Activated CD4-positive, alpha-beta T cell treated with anti-CD3 and anti-CD28 coated beads for 48 hours (primary cell): ENCODE measurements around the gene TMEM30A.

Experiments used
- DNase-seq: peaks from one replicate; pipeline ENCODE4 v3.0.0-alpha.2; 2020

The TMEM30A gene

DNA sequence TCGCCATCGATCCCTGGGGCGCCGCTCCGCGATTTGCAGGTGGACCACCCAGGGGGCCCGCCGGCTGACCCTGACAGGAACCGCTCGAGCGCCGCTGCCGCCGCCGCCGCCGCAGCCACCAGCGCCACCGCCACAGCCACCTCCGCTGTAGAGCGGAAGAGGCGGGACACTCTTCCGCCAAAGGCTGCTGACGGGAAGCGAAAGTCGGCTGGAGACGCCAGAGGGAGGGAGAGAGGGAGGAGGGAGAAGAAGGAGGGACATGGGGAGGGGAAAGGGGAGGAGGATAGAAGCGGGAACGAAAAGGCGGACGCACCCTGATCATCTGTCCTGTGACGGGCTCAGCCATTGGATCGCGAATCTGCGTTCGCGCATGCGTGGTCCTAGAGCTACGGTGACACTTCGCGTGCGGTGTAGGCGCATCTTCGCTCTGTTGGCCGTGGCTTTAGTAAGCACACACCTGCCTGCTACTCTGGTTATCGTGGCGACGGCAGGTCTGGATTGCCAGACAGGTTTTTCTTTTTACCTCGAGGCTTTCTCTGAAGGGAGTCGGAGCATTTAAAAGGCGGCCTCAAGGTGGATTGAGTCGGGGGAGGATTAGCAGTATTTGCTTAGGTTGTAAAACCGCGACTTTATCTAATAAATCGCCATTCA is at the start of gene TMEM30A:
TMEM30A (minus strand) TSS at position 161 of the 651 bp plus-strand sequence; CDS start at position 7, 154 bp downstream.
- DNase-seq, result peak; percentile 97

DNA sequence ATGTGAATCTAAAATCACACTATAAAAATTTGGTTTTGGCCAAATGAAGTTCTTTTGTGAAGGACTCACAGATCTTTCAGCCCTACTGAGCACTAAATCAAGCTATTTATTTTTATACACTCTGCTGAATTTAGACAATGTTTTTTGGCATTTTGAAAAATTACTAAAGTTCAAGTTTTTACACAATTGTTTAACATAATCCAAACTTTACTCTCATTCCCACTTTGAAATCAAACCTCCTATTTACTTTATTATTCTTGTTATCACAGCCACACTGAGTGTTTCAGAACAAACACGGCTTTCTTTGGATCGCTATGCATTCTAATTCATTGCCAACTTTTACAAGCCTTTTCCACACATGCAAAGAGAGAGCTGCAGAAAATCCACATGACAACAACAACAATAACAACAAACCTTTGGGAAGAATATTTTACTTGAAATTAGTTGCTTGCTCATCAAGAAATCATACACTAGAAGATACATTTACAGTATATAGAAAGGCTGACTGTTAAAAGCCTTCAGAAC is 49.1 kb upstream of the TMEM30A start:
- DNase-seq, result no peak

DNA sequence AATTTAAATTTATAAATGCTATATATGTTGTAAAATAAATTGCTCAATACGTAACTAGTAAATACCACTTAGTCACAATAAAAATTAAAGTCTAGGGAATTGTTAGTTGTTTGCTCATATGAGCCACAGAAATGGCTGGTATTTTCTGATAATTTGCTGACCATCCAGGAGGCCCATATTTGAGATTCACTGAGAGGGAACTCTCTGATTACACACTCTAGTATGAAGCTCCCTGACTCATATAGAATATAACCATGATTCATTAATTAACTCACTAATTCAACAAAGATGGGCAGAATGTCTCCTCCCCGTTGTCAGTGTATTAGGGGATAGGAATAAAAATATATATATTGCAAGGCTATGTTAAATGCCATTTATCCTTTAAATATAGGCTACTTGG is 46.6 kb upstream of the TMEM30A start:
- no peak for DNase-seq

DNA sequence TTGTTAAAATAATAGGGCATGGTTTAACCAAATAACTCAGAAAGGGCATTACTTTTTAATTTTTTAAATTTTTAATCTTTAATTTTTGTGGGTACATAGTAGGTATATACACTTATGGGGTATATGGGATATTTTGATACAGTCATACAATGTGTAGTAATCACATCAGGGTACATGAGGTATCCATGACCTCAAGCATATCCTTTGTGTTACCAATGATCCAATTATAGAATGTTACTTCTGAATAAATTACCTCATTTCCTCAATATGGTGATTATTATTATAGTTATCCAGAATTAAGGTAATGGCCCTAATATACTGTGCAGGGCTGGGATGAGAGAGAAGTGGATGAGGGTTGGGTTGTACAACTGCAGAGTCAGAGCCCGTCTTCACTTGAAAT is 45.1 kb upstream of the TMEM30A start:
- DNase-seq, result no peak

DNA sequence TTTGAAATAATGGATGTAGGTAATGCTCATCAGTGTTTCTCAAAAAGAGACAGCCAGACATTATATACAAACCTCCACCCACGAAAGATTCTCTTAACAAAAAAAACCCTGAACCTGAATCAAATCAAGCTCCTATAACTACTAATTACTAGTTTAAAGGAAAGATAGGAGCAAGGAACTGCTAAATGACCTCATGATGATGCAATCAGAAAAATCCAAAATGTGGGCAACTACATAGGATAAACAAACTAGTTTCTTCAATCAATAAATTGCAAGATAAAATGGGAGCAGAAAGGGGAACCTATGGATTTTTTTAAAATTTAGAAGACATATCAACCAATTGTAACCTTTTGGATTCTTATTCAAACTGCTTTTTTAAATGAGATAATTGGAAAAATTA is 43.2 kb upstream of the TMEM30A start:
- DNase-seq, result no peak

DNA sequence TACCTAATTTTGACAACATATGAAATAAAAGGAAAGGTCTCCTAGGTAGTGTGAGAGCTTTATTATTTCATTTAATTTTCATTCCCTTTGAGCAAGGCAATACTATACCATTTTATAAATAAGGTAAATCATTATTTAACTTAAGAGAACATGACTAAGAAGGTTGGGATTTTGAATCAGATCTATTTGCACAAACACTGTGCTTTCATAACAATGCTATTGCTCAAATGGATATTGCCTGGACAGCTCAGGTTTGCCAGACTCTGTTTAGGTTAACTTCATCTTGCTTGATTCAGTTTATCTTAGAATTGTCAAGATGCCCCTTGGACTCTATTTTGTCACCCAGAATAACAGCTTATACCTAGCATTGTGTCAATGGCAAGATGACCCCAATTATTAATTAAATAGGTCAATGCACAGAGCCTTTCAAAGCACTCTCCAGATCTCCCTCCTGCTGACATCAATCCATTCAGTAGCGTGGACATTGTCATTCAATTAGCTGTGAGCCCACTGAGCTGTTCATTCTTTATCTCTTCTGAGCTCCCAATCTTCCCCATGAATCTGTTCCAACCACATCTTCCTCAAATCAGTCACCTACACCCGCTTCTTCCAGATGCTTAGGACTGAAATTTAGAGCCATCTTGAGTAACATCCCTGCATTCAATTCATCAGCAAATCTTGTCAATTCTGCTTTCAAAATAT is 42.1 kb upstream of the TMEM30A start:
- DNase-seq, result no peak

DNA sequence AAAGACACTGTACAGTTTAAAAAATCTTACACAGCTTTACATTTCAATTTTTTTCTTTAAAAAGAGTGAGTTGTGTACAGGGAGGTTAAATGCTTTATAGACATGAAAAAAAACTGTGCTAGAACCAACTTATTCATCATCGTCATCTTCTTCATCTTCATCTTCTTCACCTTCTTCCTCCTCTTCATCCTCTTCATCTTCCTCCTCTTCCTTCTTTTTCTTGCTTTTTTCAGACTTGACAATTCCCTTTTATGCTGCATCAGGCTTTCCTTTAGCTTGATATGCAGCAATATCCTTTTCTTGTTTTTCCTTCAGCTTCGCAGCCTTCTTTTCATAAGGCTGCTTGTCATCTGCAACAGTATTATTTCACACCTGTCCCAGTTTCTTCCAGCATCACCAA is 34.3 kb upstream of the TMEM30A start:
- DNase-seq, result no peak

DNA sequence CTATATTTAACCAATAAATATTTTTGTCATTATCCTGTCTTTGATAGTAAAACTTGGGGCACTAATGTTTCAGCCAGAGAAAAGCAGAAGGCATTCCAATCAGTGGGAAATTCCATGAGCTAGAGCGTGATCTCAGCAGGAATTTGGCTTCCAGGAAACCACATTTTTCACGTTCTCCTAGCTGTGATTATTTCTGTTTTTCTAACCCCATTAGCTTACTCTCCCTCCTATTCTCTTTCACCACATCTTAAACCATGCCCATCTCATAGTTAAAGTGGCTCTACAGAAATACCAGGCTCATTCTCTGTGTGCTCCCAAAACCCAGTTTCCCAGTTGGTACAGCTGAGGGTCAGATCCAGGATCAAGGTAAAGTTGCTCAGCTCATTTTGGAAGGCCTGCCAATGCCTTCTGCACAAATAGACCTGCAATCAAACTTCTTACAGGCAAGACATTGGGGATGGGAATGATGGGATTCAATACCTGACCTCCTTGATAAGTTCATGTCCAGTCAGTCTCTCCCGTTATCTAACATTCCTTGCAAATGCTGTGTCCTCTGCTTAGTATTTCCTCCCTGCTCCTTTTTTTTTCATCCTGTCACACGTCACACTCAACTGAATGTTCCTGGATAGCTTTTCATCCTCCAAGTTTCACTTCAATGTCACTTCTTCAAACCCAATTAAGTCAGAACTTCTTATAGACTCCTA is 33.1 kb upstream of the TMEM30A start:
- no peak for DNase-seq

DNA sequence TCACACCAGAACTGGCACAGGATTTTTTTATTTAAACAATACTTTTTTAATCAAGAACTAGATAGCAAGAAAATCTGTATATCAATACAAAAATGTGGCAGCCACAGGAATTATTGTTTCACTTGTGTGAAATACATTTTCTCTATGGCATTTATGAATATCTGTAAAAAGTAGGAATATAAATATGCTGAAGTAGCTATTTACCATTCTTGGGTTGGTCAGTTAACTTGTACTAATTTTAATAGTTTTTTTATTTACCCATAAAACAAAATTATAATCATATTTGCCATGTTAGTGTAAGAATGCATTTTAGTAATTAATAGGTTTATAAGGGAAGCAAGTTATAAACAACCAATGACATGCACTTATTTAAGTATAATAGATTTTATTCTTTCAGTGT is 31.4 kb upstream of the TMEM30A start:
- DNase-seq, result no peak

DNA sequence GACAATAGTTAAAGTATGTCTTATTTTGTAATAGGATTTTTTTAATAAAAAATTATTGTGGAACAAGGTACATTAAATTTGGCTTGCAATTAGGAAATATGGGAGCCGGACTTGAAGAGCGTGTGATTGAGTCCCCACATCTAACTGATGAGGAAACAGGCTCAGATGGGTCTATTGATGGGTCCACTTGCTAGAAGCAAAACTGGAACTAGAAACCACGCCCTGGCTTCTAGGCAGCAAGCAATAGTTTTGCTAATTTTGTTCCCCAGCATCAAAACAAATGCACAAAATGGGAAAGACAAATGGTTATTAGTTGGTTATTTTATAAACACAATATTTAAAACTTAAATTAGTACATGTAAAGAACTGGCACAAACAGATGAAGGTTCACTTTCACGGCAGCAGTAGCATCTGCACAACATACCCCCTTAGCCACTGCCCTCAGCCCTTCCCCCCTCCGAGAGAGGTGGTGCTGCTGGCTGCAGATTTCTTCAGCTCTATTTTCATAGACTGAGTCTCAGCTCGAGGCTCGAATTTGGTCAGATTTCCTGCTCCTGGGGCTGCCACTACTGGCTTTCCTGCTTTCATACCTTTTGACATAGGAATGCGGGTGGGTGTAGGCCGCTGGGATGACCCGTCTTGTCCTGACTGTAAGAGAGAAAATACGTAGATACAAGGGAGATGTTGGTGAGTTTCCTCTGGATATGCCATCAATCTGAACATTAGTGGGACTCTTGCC is 23.8 kb upstream of the TMEM30A start:
- DNase-seq, result no peak

DNA sequence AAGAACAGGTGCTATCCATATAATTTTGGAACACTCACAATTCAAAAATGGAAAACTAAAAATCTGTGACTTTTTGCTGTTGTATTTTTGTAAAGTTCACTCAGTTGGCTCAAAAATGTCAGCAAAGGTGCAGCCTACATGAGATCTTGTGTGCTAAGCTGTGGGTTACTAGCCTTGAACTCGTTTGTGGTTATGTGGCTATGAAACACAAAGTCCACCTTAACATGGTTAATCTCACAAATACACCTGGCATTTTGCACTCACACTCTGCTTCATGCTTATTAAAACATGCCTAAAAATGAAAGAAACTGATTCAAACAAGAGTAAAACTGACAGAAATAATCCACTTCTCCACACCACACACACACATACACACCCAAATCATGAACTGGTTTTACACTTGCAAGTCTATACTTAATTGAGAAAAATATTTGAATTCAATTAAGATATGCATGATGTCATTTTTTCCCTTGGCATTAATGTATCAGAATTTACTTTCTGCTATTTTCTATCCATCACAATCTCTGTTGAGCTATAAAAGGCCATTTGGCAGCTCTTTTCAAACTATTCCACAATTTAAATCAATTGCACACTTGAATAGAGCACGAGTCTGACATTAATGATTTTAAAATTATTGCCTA is 22.9 kb upstream of the TMEM30A start:
- DNase-seq, result no peak

DNA sequence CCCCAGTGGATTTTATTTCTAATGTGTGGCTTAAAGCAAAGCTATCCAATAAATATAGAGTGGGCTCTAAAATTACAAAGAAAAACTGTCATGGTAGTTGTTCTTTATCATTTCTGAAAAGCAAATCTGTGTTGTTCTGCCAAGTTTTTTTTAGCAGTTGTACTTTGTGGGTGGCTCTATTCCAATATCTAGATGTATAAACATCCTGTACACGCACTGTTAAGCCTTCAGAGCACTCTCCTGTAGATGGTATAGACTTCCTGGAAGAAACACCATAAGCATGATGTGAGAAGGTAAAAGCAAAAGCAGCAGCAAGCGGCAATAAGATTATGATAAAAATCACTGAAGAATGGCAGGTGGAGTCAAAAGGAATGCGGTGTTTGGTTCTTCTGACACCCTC is 21.5 kb upstream of the TMEM30A start:
- no peak for DNase-seq

DNA sequence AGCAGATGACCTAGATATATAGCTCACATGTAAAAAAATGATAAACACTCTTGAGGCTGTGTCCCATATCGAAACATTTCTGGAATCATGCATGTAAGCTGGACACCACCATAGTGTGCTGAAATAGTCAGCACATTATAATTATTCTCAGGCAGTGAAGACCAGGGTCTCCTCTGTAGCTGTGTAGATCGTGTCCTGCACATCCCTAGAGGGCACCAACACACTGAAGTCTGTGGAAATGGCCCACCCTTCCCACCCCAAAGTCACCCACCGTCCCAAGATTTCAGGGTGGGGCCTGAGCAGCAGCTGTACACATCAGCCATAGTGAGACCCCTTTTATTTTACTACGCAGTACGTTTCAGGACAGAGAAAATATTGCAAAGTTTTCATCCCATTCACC is 21.0 kb upstream of the TMEM30A start:
- no peak for DNase-seq

DNA sequence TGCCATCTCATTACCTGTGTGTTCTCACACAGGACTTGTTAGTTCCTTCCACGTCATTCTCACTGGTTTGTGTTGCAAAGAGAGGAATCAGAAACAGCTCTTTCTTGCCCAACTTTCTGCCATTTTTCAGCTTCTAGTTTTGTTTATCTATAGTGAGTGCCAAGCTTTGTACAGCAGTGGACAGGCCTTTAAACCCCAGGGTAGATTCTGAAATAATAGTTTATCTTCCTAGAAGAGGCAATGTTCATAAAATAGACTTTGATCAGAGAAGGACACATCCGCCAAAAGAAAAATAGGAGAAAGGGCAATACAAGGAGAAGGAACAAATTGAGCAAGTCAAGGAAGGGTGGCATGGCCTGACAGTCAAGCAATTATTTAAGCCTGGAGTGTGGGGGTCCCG is 17.7 kb upstream of the TMEM30A start:
- DNase-seq, result no peak

DNA sequence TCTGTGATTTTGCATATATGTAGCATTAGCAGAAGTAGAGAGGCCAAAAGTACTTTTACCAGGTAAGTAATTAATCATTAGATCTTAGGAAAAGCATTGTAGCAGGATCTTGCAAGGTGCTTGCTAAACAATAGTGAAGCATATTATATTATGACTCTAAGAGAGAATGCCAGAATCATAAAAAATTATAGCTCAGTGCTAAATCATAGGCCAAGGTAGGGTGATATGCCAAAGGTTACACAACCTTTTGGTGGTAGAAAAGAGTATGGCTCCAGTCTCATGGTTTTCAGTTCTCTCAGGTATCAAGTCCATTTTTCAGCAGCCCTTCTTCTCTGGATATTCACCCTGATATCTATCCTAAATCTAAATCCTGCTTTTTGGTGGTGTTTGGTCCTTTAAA is 16.9 kb upstream of the TMEM30A start:
- DNase-seq, result no peak

DNA sequence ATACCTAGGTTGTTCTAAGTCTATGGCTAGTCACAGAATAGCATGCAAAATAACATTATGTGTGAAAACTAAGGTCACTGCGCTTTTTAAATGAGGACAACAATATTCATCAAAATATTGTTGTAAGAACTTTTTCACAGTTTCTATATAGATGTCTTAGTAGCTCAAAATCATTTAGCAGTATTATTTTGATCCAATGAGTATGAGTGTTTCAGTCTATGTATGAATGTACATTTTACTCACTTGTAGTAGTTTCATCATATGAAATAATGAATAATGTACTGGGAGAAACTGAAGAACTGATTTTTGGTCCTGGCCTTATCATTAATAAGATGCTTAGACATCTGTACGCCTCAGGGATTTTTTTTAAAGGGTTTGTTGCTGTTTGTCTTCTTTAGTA is 16.5 kb upstream of the TMEM30A start:
- DNase-seq, result no peak

DNA sequence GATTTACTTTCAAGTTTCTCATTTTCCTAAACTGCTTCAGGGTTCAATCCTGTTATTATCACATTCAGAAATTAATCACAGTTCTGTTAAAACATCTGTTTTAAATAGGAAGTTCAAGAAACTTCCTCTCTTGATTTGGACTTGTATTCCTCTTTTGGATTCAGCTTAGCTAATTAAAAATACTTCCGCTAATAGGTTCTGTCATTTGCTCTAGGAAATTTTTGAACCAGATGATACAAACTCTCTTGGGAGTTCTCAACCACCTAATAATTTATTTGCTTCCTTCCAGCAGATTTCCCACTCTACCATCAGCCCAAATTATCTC is 15.9 kb upstream of the TMEM30A start:
- no peak for DNase-seq

DNA sequence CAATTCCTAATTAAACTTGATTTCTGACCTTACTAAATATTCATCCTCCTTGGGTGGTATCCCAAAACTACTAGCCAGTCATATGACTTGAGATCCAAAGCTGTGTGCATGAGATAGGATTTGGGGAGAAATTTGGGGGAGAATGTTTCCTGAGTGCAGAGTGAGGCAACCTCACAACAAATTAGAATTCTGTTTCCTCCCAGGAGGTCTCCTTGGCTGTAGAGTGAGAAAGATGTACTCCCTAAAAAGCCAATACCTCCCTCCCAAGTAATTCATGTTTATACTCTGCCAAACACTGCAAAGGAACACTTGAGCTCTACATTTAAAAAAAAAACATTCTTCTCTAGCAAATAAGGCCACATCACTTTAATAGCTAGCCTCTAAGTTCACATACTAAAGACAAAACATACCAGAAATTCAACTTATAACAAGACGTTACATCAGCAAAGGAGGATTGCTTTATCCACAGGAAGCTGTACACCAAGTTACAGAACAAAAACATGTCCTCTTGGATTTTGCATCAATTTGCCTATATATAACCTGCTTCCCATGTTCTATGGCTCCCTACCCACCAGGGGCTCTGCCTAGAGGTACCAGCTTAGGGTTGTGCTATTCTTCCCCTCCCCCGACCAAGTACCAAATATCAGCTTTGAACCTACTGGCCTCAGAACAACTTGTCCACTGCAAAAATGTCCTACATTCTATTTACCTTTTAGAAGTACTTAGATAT is 15.4 kb upstream of the TMEM30A start:
- DNase-seq, result no peak

DNA sequence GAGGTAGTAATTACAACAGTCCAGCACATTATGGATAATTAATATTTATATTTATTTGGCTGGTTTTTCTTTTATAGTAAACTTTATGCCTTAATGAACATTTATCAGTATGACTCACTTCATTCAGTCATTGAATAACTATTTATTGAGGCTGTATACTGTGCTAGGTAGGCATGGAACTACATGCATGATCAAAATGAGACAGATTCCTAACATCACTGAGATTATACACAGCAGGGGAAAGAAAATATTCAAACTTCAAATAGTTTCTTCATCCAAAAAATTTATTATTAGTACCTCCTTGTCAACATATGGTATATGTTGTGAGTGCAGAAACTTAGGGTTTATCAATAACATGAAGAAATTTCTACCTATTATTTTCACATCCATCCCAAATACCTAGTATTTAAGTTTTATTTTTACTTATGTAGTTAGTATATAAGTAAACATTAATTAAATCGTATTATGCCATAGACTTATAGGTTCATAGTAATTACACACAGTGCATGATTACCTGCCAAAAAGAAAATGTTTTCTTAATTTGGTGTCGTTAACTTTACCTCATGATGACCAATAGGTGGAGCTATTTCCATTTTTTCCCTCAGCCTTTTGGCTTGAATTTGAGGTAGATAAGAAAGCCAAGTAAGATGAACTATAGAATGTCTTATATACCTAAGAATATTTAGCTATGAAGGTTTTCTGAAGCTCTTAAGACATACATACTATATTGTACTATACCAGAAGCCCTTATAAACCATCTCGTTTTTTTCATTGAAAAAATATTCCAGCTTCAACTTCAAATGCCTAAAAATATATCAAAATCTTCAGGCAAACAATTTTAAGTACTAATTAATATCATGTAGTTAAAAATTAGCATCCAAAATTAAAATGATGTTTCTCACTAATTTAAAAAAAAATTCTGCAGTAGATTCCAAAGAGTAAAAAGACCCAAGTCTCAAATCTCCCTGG is 12.5 kb upstream of the TMEM30A start:
- DNase-seq, result no peak

DNA sequence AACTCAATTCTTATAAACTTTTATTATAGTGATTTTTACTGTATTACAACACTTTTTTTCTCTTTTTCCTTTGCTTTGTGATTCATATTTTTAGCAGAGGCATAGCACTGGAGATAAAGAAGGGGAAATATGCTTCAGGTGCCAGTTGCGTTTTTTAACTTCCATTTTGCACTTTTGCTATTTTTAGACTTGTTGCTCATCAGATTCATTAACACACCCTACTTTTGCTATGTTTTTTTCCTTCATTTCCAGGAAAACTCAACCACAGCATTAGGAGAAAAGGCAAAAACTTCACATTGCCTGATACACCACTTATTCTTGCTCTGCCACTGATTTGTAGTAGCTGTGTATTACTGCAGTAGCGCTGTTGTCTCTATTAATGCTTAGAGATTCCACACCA is 8.0 kb upstream of the TMEM30A start:
- no peak for DNase-seq

DNA sequence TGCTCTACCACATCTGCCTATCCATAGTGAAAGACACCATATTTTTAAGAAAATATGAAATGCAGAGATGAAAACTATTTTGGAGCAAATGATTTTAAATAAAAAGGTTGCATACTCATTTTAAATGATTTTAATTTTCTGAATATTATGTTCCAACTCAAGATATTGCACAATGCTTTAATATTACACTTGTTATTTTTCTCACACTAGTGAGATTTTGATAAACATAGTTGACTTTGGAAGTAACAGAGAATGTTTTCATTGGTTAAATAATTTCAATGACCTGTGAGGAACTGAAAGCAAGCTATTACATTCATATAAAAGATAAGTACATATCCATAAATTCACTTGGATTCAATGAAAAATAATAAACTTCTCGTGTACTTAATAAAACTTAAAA is 7.2 kb upstream of the TMEM30A start:
- DNase-seq, result no peak
